NCI-H2029 treated with DMSO at 0.1 percent for 48 hours (cell line): Measurements from ENCODE around the gene EYA4.
"Not testable (repeated sequence)": the region's sequence is repeated elsewhere in the genome, so short reads cannot be mapped to it uniquely, and the experiment has no call there.

Source experiments
- DNase-seq: peaks from one replicate; lab custom pipeline; 2025; lab: John Stamatoyannopoulos, UW

Gene EYA4

DNA sequence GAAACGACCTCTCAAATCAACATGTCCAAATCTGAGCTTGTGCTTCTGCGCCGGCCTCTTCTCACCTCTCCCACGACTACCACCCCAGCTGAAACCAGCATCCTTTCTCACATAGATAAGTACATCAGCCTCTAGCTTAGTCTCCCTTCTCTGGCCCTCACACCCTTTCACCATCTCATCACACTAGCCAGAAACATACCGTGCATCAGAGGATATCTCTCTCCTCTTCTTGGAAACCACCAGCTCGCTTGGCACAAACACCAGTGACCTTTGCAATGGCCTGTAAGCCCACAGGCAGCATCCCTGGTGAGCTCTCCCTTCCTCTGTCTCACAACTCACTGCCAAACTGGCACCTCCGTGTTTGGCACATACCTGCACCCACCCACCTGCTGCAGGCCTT, 291.8 kb downstream of the EYA4 start:
- no peak for DNase-seq

- DNase-seq = no peak
Measured at GRCh38 chr6:133539502-133540259, 298.5 kb downstream of the EYA4 start.

DNA sequence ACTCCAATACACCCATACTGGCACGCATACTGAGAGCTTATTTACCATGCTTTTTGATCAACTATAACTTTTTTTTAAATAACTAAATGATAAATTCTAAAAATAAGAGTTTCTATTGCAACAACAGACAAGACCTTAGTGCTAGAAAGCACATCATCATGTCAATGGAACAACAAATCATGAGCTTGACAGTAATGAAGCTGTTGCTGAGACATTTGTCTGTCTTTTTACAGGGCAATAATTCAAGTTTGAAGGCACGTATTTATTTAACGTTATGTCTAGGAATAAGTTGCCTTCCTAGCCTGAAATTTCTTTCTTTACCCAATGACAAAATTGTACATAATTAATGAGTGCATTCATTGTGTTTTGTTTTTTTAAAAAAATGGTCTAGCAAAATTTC, 299.2 kb downstream of the EYA4 start:
- DNase-seq = no peak

DNA sequence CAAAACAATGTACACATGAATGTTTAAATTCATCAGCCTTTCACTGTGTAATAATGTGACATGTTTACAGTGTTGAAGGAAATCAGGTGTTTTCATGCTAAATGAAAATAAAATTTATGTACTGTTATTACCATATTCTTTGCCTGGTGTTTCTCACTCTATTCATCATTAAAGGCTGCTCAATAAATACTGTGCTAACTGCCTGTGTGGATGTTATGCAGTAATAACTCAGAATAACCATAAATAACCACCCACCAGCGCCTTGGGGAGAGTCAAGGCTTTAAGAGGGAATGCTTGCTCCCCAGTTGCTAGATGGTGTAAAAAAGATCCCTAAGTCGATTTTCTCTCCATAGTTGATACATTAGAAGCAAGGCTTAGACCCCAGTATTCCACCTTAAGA, 299.9 kb downstream of the EYA4 start:
- DNase-seq = no peak

GRCh38 chr6:133542056-133542821, 301.1 kb downstream of the EYA4 start:
- DNase-seq = no peak

GRCh38 chr6:133544419-133544818, 303.3 kb downstream of the EYA4 start:
- DNase-seq = no peak

DNA sequence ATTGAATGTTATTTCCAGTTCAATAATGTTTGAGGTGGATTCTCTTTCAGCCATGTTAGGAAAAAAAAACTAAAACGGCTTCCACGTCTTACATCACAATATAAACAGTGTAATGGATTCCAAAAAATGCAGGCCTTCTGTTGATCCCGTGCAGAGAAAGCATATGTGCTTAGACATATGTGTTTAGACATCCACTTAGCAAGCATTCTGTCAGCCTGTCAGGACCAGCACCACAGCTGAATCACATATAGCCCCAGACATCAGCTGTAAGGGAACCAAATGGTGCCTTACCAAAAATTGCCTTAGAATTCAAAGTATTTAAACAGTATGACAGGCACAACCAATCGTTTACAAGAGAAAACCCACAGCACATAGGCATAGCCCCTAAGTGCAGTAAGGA, 304.9 kb downstream of the EYA4 start:
- no peak for DNase-seq

GRCh38 chr6:133547136-133547535, 306.0 kb downstream of the EYA4 start:
- DNase-seq = no peak

GRCh38 chr6:133548423-133549159, 307.4 kb downstream of the EYA4 start:
- DNase-seq = no peak

DNA sequence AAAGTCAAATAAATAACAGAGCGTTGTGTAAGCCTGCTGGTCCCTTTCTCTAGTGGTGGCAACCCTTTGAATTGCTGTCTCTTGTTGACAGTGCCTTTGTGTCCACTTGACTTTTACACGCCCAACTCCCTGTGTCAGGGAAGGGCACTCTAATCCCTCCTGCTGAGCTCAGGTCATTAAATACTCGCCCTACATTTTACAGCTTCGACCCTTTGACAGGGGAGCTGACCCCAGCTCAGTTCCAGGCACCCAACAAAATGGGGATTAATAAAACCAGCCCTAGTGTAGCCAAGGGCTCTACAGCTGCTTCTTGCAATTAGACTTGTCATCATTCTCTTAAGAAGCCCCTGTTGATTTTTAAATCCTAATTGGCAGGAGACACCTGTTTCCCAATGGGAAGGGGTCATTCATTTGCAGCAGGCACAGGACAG, 308.2 kb downstream of the EYA4 start:
- DNase-seq = no peak

GRCh38 chr6:133550026-133550425, 308.9 kb downstream of the EYA4 start:
- DNase-seq = no peak

DNA sequence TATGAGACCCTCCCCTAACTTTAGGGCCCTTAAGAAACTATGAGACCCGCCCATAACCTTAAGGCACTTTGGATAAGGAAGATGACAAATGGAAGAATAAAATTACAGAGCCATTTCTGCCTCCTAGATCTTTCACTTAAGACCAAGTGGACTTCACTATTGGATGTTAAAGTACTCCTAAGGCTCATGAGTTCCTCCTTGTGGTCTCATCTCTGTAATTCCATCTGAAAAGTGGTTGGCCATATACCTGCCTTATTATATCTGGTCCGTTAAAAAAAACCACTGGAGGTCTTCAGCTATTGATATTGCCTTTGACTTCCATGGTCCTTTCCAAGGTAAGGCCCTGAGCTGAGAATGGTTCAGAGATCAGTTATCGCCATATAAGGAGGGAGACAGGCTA, 310.3 kb downstream of the EYA4 start:
- no peak for DNase-seq

DNA sequence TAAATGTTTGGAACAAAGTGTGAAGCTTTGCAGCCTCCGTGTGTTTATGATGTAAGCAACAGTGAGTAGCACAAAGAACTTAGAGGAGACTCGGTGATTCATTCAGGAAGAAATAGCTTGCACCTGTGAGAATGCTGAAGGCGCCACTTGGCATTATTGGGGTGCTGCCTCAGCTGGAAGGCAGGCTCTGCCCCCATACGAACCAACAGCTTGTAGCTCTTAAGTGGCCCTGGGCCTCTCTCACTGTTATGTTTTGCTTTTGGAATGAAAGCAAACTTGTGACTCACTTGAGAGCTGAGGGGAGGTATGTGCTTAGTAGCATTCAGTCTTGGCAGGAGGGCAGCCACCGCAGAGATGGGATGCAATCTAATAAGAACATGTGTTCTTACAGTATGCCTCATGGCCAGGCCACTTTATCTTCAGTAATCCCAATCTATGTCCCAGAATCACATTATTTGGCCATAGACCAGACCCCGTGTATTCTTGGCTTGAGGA, 310.7 kb downstream of the EYA4 start:
- no peak for DNase-seq

- no peak for DNase-seq
Measured at GRCh38 chr6:133553652-133554051, 312.5 kb downstream of the EYA4 start.

- DNase-seq = not testable (repeated sequence)
Measured at GRCh38 chr6:133554121-133554520, 313.0 kb downstream of the EYA4 start.

GRCh38 chr6:133555685-133556084, 314.5 kb downstream of the EYA4 start:
- no peak for DNase-seq

GRCh38 chr6:133559926-133560325, 318.8 kb downstream of the EYA4 start:
- DNase-seq = no peak

- DNase-seq = no peak
Measured at GRCh38 chr6:133567636-133568035, 326.5 kb downstream of the EYA4 start.

DNA sequence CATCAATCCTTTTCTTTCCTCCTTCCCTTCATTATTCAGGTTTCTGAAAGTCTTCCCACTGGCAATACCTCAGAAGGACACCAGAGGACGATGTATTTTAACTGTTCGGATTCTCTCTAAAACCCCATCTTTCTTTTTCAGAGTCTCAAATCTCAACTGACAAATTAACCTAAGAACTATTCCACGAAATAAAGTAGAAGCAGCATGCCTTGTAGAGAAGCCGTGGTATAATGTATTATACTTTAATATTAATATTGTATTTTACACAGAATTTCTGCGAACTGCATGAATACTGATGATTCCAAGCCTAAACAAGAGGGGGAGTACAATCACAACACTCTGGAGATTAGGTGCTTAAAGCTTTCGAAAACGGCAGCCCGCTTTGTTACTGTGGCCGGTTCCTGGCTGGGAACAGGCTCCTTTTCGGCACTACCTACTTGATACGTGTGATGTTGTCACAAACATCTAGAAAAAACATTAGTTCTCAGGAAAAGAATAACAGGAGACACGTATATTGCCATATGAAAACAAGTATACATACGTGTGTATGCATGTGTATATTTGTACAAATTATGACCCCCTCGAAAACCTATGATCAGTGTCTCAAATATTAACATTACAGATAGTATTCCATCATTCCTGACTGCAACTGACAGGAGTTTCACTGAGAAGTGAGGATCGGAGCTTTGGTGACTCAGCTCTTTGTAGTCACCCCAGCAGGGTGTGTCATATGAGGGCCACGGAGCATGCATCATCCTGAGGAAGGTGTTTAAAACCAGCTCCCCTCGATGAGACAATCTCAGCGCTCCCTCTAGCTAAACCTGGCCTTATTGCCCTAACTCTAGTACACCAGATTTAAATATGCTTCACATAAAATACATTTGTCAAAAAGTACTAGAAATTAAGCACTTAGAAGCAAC, 328.1 kb downstream of the EYA4 start:
- DNase-seq = no peak

- DNase-seq = no peak
Measured at GRCh38 chr6:133571681-133572080, 330.5 kb downstream of the EYA4 start.

DNA sequence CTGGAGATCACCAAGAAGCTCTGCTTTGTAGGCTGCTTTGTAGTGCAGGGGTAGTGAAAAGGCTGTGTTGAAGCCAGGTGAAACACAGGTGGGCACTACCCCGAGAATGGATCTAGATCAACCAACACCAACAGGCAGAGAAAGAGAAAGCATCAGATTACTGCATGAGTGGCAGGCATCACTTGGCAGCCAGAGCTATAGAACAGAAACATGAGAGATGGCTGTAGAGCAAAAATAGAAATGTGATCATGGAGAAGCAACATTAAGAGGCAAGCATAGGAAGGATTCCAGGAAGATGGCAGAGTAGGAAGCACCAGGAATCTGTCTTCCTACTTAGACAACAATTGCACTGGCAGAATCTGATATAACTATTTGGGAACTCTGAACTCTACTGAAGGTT, 336.7 kb downstream of the EYA4 start:
- DNase-seq = no peak
